ENCODE measurements around the gene DNAJB6.
"Not testable (repeated sequence)": the region's sequence is repeated elsewhere in the genome, so short reads cannot be mapped to it uniquely, and the experiment has no call there.

The DNAJB6 gene

DNA sequence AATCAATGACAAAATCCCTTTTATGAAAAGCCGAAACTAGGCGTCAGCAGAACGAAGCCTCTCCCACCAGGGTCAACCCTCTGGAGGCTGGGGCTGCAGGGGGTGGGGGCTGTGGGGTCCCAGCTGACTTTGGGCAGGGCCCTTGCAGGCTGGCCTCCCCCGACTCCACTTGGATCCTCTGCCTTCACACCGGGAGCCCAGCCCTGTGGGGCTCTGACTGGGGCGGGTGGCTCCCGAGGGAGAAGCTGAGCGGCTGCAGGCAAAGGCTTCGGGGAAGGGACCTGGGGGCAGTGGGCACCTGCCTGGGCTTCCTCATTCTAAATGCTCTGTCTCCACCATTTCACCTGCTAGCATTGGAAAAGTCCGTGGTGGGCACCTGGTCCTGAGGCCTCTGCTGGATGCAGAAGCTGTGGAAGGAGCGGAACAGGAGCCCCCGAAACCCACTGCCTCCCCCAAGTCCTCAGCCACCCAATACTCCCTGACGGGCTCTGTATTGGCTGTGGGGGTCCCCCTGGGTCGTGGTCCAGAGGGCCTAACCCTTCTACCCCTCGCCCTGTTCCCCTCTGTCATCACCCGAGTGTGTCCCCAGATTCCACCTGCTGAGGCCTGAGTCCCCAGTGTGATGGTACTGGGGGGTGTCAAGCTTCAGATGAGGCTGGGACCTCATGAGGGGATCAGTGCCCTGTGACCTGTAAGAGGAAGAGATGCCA is 108.6 kb downstream of the DNAJB6 start:
- DNase-seq: no peak

DNA sequence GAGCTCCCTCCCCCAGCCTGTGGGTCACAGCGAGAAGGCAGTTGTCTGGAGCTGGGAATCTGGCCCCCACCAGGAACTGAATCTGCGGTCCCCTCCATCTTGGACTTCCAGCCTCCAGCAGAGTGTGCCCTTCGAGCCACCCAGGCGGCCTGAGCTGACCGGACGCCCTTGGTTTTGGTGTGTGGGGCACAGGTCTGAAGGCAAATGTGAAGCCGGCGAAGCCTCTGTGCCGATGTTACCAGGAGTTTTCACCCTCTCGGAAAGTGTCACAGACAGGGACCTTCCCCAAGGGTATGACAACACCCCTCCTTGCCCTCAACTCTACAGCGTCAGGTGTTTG is 109.1 kb downstream of the DNAJB6 start:
- DNase-seq: no peak

DNA sequence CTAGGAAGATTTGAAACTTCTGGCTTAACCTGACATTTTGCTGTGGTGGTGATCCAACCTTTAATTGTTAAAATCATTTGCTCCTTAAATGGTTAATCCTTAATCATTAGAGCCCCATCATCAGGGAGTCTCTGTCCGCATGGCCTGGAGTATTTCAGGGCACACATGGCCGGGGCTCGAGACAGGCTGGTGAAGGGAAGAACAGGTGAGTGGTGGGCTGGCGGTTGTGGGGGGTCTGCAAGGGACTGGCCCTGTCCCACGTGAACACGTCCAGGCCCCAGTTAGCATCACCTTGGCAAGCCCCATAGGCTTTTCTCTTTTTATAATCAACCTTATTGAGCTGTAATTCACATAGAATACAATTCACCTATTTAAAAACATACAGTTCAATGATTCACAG is 109.5 kb downstream of the DNAJB6 start:
- DNase-seq: no peak

DNA sequence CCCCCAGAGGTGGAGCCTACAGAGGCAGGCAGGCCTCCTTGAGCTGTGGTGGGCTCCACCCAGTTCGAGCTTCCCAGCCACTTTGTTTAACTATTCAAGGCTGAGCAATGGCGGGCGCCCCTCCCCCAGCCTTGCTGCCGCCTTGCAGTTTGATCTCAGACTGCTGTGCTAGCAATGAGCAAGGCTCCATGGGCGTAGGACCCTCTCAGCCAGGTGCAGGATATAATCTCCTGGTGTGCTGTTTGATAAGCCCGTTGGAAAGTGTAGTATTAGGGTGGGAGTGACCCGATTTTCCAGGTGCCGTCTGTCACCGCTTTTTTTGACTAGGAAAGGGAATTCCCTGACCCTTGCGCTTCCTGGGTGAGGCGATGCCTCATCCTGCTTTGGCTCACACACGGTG is 117.2 kb downstream of the DNAJB6 start:
- DNase-seq: not testable (repeated sequence)

DNA sequence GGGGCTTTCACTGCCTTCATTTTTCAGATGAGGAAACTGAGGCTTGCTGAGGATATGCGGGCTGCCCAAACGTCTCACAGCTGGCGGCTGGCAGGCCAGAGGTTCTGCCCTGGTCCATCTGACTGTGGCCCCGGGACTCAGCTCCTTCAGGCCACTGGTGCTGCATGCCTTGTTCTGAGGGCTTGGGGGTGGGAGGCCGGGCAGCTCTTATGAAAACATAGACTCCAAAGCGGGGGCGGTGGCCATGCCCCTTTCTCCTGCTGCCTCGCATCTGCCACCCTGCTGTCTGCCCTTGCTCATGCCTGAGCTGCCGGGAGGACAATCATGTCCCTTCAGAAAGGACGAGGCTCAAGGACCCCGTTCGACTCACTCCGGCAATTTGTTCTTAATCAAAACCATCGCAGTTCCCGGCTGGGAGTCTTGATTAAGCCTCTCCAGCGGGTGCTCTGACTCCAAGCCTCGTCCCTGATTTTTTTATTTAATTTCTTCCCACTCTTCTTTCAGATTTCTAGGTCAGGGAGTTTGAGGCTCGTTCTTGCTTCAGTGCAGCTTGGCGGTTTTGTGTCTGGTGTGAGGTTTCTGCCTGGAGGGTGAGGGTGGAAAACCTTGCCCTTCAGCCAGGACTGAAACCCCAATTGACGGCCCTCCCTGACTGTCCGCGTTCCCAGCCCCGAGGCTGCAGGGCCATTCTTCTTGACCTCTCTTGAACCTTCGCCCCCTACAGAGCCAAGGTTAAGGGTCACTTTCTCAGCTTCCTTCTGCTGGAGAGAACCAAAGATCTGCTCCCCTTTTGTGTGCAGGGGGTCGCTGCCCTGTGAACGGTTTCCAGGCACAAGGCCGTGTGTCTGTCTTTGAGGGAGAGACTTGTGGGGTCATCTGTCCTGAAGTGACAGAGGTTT is 120.8 kb downstream of the DNAJB6 start:
- DNase-seq: no peak

- no peak for DNase-seq
Measured at GRCh38 chr7:157458254-157458633, 121.4 kb downstream of the DNAJB6 start.

DNA sequence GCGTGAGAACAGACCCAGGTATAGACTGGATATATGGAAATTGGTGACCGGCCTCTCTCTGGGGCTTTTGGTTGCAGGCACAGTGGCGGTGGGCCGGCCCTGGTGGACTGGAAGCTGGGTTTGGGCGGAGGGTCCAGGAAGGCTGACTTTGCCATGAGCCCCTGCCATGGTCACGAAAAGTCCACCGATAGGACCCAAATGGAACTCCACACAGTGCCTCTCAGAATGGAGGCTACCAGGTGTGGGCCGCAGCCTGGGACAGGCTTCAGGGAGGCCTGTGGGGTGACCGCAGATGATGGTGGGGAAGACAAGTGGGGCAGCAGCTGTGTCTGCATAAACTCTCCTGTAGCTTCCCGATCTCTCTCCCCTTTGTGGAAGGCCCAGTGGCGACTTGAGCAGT is 123.2 kb downstream of the DNAJB6 start:
- no peak for DNase-seq

GRCh38 chr7:157460721-157461120 is 123.9 kb downstream of the DNAJB6 start:
- DNase-seq: no peak

DNA sequence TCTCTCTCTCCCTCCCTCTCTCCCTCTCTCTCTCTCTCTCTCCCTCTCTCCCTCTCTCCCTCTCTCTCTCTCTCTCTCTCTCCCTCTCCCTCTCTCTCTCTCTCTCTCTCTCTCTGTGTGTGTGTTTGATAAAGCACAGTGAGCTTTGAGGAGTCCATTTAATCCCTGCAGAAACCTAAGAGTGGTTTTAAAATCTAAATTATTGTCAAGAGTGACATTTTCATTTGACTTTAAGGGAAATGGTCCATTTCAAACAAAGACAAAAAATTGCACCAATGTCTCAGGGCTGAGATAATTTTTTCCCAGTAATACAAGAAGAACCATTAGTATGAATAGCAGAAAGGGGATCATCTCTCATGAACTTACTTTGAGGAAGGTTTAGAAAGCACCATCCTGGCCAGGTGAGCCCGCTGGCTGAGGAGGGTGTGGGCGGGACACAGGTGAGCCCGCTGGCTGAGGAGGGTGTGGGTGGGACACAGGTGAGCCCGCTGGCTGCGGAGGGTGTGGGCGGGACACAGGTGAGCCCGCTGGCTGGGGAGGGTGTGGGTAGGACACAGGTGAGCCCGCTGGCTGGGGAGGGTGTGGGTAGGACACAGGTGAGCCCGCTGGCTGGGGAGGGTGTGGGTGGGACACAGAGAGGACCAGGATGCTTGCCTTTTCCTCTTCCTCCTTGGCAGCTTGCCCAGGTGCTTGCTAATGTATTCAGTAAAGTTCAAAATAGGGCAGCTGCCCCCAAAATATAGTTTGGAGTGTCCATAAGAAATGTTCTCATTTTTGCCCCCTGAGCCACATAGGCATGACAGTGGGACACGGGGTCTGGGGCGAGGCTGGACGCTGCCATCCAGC is 125.0 kb downstream of the DNAJB6 start:
- DNase-seq: no peak

- no peak for DNase-seq
Measured at GRCh38 chr7:157462419-157462771, 125.6 kb downstream of the DNAJB6 start.

DNA sequence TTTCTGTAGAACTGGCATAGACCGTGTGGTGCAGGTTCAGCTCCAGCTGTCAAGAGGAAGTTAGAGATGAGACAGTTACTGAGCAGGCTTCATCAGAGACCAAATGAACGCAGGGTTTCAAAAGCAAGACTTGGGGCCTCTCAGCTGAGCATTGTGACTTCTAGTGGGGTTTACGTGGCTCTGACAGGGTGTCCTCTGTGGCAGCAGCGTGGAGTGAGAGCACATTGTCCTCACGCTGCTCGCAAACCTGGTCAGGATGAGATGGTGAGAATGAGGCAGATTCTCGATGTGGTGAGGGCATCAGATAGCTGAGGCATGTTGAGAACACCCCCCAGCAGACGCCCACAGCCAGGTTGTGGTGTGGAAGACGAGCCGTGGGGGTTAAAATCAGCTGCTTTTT is 126.0 kb downstream of the DNAJB6 start:
- no peak for DNase-seq

- DNase-seq: no peak
Measured at GRCh38 chr7:157463245-157463644, 126.4 kb downstream of the DNAJB6 start.

DNA sequence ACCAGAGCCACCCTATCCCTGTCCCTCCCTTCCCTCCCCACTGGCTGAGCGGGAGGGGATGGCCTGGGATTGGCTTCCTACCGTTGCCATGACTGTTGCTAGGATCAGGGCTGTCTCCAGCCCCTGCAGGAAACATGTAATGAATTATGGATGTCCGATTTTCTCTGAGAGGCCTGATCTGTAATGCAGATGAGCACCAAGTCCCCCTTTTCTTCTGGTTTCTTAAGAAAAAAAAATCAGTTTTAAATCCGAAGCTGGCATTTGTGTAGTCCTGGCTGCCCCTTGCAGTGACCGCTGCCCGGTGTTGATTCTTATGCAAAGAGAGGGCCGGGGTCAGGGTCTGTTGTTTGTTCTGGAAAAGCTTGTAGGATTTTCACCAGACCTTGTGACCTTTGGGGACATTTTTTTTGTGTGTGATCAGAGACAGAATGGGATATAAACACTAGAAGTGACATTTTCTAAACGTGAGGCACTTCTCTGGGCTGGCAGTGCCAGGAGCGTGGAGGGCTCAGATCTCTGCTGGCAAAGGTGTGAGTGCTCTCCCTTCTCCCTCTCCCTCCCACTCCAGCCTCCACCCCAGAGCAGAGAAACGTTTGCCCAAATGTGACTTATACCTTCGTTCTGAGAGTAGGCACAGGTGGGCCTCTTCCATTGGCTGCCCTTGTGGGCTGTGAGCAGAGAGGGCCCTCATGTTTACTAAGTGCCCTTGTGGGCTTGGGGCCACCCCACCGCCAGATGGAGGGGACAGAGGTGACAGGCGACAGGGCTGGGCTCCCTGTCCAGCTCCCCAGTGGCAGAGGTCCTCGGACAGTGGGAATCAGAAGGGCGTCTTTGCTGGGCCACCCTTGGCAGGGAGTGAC is 127.5 kb downstream of the DNAJB6 start:
- DNase-seq: peak; percentile 32

DNA sequence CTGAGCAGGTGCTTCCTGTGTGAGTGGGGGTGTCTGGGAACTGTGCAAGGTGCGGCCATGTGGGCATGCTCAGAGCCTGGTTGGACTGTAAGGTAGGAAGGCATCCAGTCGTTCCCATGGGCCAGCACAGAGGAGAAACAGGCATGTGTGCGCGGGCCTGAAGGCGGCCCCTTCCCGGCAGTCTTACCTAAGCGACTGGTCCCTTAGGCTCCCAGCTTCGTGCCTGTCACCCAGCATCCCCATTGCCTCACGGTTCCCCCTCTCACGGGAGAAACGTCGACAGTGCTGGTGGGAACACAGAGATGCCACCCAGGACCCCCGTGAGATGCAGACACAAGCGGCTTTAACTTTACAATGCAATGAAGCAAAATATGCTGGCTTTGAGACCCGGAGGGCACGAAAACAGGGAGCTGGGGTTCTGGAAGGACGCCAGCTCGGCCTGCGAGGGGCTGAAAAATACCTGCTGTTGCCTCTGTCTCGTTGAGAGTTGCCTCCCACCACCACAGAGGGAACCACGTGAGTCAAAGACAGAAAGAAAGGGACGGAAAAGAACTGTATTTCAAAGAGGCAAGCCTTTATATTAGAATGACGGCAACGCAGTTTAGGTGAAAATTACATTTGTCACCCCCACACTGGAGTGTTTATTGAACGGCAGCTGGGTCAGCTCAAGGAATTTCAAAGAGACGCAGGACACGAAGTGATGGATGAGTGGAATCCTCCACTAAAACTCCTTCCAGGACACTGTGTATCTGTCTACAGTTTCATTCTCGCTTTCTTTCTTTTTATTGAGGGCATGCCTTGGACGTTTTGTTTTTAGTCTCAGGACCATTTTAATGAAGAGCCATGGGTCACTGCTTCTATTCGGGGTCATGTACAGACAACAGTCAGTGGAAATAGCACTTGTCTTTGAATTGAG is 128.4 kb downstream of the DNAJB6 start:
- no peak for DNase-seq

- DNase-seq: no peak
Measured at GRCh38 chr7:157465891-157466866, 129.4 kb downstream of the DNAJB6 start.

DNA sequence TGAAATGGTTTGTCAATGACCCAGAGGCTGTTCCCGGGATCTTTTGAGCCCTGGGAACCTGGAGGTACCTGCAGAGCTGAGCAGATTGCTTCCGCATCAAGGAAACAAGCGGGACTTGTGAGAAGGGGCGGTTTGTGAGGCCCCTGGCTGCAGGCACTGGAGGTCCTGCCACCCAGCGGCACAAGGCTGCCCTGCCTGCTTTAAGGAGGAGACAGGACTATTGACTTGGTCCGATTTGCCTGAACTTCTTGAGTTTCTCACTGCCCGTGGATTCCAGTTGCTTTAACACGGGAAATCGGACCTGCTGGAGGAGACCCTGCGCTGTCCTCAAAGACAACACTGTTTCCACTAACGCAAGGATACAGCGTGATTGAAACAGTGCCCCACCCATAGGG is 130.1 kb downstream of the DNAJB6 start:
- peak; percentile 27 for DNase-seq
